ENCODE measurements around the gene SV2A. TPM values are rescaled to one million over a fixed set of nuclear protein-coding genes. Genes with fewer than 3 reads are reported as not detected.
"Not testable (repeated sequence)": the region's sequence is repeated elsewhere in the genome, so short reads cannot be mapped to it uniquely, and the experiment has no call there.

Gene SV2A
- total RNA-seq, 1 donor from 2014 or later, result 5.5 TPM

DNA sequence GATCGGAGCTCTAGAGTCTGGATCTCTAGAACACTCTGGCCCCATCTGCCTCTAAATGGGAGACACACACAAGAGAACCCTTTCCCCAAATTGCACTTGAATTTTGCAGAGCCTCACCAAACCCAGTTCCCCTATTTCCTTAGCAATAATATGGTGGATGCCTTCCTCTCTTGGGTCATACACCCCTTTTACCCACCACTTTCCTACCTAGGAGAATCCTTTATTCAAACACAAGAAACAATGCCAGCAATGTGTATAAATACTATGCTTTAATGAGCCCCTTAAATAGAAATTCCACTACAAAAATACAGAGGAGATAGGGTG, 10.7 kb upstream of the SV2A start:
- no peak for DNase-seq (ENCODE audit: low spot score)

- DNase-seq (ENCODE audit: low spot score), result peak; percentile 97
Measured at GRCh38 chr1:149927563-149928400, 10.1 kb upstream of the SV2A start, which contains the start of gene SF3B4. Gene SF3B4, minus strand, starts transcription at chr1:149927803. Its CDS starts 44 bp downstream, at chr1:149927759.

- DNase-seq (ENCODE audit: low spot score), result no peak
Measured at GRCh38 chr1:149927056-149927562, 9.5 kb upstream of the SV2A start.

DNA sequence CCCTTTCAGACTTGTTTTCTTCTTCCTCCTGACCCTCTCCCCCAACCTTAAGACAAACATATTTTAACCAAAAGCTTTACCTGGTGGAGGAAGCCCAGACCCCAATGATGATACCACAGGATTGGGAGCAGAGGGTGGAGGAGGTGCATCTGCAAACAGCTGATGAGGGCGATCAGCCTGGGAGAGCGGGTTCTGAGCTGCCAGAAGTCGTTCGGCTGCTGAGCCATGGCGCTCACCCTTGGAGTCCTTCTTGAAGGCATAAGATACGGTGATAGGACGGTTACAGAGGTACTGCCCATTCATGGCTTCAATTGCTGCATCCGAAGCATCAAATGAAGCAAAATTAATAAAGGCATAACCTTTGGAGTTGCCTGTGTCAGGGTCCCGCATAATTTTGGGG, 8.7 kb upstream of the SV2A start:
- DNase-seq (ENCODE audit: low spot score), result no peak

DNA sequence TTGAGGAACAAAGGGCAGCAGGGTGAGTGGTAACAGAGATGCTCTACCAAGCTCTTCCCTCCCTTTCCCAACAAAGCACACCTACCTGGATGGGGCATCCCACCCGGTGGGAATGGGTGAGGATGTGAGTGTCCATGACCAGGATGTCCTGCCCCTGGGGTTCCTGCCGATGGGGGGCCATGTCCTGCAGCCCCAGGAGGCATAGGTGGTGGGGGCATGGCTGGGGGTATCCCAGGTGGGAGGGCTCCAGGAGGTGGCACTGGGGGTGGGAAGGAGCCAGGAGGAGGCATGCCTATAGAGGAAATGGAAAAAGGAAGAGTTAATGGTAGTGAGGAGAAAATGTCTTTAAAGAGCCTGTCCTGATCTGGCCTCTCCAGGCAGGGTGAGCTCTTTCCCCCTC, 8.1 kb upstream of the SV2A start:
- DNase-seq (ENCODE audit: low spot score), result no peak

DNA sequence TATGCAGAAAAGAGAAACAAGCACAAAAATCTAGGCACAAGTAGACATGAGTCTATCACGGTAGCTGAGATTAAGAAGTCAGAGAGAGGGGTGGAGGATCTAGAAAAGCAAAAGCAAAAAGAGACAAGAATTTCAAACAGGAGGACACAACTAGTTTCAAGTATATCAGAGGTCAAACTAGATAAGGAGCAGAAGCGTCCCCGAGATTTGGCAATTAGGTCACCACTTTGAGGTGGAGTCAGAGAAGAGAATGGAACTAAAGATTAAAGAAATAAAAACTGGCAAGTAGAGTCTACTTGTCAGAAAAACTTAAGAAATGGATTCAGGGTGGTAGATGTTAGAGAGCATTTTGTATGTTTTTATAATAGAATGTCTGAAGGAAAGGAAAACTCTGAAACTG, 7.7 kb upstream of the SV2A start:
- no peak for DNase-seq (ENCODE audit: low spot score)

DNA sequence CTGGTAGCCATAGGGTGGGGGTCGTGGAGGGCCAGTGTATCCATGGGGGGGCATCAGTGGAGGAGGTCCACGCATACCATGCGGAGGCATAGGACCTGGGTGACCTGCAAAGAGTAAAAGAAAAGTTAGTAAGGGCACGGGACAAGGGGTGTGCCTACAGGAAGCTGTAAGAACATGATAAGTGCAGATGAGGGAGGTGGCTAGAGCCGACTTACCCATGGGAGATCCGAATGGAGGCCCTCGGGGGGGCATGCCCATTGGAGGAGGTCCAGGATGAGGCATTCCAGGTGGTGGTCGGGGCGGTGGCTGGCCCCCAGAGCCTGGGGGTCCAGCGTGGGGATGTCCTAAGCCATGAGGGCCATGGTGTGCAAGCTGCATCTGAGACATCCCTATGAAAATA, 6.0 kb upstream of the SV2A start:
- no peak for DNase-seq (ENCODE audit: low spot score)

DNA sequence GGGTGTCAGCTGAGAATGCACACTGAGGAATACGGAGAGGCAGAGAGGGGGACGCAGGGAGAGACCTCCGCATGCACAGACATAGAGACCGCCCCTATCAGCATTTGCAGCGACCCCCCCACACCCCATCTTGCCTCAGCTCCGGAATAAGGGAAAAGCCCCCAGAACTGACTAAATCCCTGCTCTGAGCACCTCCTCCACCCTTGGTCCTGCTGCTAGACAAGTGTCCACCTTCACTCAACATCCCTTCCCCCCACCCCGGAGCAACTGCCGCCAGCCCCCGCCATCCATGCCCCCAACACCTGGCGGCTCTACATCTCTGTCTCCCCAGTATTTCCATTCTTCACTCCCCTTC, 769 bp downstream of the SV2A start:
- no peak for DNase-seq (ENCODE audit: low spot score)

DNA sequence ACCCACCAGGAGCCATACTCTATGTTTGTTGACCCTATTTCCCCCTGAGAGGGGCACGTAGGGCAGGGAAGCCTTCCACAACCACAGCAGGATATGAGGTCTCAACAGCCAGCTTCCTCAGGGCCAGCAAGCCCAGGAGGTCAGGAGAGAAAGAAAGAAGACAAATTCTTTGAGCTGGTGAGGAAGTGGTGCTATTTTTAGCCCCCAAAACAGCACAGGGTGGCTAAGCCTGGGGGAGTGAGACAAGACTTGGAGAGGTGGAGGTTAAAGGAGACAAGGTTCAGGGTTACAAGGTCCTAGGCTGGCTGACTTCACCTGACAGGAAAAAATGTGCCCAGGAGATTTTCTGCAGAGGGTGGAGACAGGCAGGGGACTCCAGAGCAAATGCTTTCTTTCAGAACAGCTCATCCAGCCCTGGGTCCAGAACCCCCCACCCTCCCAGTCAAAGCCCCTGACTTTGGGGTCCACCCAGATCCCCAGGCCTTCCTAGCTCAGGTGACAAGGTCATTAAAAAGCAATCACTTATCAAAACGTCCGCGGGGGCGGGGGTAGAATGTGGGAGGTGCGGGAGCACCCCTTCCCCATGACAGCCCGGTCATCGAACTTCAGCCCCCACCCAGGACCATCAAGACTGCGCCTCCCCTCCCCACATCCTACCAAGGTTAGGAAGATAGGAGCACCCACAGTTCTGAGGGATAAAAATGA, 1.3 kb downstream of the SV2A start:
- DNase-seq (ENCODE audit: low spot score), result no peak

- no peak for DNase-seq (ENCODE audit: low spot score)
Measured at GRCh38 chr1:149915429-149916192, 2.0 kb downstream of the SV2A start.

GRCh38 chr1:149914545-149914944, 3.1 kb downstream of the SV2A start:
- DNase-seq (ENCODE audit: low spot score), result no peak

GRCh38 chr1:149906570-149907075, 11.0 kb downstream of the SV2A start:
- no peak for DNase-seq (ENCODE audit: low spot score)

DNA sequence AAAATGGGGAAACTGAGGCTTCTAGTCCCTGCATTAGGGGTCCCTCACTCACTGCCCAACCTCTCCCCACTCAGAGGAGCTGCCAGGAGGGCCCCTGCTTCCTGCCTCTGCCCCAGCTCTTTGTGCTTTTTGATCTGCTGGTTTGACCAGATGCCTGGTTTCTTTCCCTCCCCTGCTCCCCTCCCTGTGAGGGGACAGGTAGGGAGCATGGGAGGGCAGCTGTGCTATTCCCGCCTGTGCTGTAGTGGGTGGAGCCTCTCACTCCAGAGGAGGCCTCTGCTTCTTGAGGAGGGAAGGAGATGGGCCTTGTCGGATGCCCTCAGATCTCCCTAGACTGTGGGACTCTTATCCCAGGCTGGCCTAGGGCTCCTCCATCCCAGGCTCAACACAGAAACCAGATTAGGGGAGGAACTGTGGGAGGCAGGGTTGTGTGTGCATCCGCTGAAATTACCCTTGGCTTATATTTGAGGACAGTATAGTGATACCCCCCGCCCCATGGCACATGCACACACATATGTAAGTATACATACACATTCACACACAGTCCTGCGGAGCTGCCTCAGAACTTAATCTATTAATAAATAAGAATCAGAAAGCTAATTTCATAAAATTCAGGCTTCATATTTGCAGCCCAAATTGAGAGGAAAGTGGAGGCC, 13.7 kb downstream of the SV2A start:
- no peak for DNase-seq (ENCODE audit: low spot score)

DNA sequence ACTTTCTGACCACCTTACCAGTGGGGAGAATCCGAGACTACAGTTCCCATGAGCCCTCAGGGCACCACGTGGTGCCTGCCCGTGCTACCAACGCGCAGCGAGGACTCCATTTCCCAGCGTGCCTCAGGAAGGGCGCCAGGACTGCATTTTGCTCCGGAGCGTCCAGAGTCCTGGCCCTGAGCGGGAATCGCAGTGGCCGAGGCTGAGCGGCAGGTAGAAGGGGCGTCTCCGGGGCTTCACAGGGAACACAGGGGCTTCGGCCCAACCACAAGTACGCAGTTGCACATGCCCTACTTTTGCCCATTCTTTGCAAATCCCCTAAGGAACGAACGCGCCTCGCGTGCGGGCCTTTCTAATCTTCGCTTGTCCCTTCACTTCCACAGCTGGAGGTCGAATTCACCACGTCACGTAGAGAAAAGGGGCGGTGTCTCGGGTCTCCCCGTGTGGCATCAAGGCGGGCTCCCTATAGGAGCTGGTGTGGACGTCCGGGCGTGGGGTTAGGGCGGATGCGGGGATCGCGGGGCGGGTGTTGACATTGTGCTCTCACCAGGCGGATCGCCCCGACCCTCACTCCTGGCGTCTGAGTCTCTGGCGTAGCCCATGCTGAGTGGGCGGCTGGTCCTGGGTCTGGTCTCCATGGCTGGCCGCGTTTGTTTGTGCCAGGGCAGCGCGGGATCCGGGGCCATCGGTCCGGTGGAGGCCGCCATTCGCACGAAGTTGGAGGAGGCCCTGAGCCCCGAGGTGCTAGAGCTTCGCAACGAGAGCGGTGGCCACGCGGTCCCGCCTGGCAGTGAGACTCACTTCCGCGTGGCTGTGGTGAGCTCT, 18.0 kb downstream of the SV2A start, which contains the start of gene BOLA1:
TSS of gene BOLA1 (plus strand) at position 109 of the 825 bp plus-strand sequence. CDS start at position 601, 492 bp downstream.
- DNase-seq (ENCODE audit: low spot score), result peak; percentile 93

DNA sequence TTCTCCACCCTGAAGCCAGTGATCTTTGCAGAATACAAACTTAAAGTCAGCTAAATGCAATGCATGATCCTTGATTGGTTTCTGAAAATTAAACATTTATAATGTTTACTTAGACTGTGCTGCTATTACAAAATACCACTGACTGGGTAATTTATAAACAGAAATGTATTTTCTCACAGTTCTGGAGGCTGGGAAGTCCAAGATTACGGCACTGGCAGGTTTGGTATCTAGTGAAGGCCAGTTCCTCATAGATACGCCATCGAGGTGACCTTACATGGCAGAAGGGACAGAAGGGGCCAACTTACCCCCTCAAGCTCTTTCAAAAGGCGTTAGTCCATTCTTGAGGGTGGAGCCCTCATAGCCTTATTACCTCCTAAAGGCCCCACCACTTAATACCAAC, 21.1 kb downstream of the SV2A start:
- DNase-seq (ENCODE audit: low spot score), result no peak

DNA sequence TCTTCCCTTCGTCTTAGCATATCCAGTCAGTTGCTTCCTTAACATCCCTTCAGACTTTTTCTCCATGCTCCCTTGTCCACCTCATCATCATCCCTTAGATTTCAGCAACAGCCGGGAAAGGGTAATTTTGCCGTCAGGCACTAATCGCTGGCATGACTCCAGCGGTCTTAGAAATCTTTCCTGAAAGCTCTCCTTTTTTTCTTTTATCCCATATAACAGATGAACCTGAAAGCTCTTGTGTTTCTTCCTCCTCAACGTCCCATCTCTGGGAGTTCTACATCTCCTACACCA, 28.7 kb downstream of the SV2A start:
- peak; percentile 42 for DNase-seq (ENCODE audit: low spot score)

DNA sequence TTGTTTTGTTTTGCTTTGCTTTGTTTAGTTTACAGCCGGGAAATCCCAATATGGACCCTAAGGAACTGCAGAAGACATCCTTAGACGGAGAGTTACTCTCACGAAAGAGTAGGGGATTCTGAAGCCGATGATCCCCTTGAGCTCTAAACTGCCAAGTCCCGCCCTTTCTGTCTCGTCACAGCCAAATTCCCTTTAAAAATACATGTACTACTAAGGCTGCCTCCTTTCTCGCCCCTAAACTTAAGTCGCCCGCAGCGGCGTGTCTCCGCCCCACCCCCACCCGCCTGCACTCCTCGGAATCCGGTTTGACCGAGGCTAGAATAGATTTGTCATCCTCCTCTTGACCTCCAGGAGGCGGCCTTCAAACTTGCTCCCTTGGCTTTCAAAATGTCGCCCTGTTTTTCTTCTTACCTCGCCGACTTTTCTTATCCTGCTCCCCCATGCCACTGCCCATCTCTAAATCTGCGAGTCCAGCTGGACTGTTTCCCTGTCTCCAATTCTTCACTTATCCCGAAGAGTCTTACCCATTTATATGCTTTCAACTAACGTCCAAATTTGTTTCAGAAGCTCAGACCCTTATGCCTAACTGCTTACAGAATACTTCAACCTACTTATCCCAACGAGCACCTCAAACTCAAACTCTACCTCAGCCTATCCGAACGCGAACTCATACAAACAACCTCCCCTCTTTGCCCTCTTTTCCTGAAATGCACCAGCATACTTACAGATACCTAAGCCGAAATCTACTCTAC, 29.2 kb downstream of the SV2A start:
- DNase-seq (ENCODE audit: low spot score), result peak; percentile 90

DNA sequence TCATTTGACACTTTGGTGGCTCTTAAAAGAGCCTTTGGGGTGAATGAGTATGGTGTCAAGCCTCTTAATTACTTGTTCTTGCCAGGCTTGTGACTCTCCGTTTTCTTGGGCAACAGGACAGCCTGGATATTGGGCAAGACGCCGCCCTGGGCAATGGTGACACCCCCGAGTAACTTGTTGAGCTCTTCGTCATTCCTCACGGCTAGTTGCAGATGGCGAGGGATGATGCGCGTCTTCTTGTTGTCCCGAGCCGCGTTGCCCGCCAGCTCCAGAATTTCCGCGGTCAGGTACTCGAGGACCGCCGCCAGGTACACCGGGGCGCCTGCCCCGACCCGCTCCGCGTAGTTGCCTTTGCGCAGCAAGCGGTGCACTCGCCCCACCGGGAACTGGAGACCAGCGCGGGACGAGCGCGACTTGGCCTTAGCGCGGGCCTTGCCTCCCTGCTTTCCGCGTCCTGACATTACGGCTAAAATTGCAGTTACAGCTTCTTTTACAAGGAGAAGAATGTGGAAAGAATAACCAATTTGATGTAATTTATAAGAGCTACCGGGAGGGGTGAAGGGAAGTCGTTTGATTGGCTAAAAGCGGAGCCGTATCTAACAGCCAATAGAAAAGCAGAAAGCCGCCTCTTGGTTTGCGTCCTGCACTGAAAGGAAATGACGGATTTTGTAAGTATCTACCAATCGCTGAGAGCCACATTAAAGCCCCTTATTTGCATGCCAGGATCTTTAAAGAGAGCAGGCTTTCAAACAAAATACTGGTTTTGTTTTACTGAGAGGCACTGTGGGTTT, 30.0 kb downstream of the SV2A start:
- DNase-seq (ENCODE audit: low spot score), result peak; percentile 91

DNA sequence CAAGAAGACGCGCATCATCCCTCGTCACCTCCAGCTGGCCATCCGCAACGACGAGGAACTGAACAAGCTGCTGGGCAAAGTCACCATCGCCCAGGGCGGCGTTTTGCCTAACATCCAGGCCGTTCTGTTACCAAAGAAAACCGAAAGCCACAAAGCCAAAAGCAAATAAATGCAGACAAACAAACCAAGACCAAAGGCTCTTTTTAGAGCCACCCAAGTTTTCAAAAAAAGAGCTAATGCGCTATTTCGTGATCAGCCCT, 30.5 kb downstream of the SV2A start:
- DNase-seq (ENCODE audit: low spot score), result not testable (repeated sequence)

Data from ureter (tissue), 1 donor.